Tibial nerve (tissue), 4 donors: ENCODE results near the gene FRMD4B.

Experiments used
- CTCF ChIP-seq, 5 experiments: fragments of 200-600 bp in 3 of 5; fragments of 450-650 bp in 2 of 5; sonication (generic) in 3 of 5; IDR thresholded peaks; one replicate each; pipeline ENCODE4 v1.5.1; 2016 to 2019; ENCODE audit warnings: antibody characterized with exemption in 5 of 5, mild to moderate bottlenecking in 3 of 5, moderate library complexity in 2 of 5
- EP300 ChIP-seq, 2 donors: sonication (generic); formaldehyde crosslinking; IDR thresholded peaks; one replicate each; pipeline ENCODE4 v1.6.1; 2017; ENCODE audit warnings: antibody characterized with exemption in 2 of 2, mild to moderate bottlenecking in 1 of 2
- POLR2A ChIP-seq, 2 donors: fragments of 450-650 bp; IDR thresholded peaks; one replicate each; pipeline ENCODE4 v1.6.1; 2017; ENCODE audit warnings: antibody characterized with exemption in 2 of 2, mild to moderate bottlenecking in 2 of 2, moderate library complexity in 2 of 2

- TF ChIP-seq CTCF (IDR thresholded peaks at IDR 0.05) (no peak), POLR2A (IDR thresholded peaks at IDR 0.05) (no peak), EP300 (IDR thresholded peaks at IDR 0.05) (no peak)
Observed at GRCh38 chr3:69390771-69391170, 4.9 kb upstream of the FRMD4B start.
